K562 (cell line): ENCODE measurements around the gene ZNF787. TPM values are rescaled to one million over a fixed set of nuclear protein-coding genes. Genes with fewer than 3 reads are reported as not detected.

Experiments
- FOXJ3 ChIP-seq: sonication (generic); formaldehyde crosslinking; IDR thresholded peaks from 2 replicates; pipeline ENCODE4 v1.4.0; 2020; ENCODE audit warnings: mild to moderate bottlenecking, missing genetic modification reagents
- FOXO4 ChIP-seq: fragments of 450-650 bp; formaldehyde crosslinking; IDR thresholded peaks from 2 replicates; pipeline ENCODE4 v1.4.0; 2020; ENCODE audit warnings: mild to moderate bottlenecking, moderate library complexity
- HDAC8 ChIP-seq: fragments of 450-650 bp; IDR thresholded peaks from 2 replicates; pipeline ENCODE4 v1.6.1; 2016; ENCODE audit warnings: mild to moderate bottlenecking, missing genetic modification characterization, moderate library complexity, missing compliant biosample characterization
- KAT7 ChIP-seq: sonication (generic); formaldehyde crosslinking; IDR thresholded peaks from 2 replicates; pipeline ENCODE4 v1.8.0; 2022; ENCODE audit warnings: missing genetic modification reagents, mild to moderate bottlenecking, borderline replicate concordance
- MCM2 ChIP-seq: fragments of 450-650 bp; IDR thresholded peaks from 2 replicates; pipeline ENCODE4 v1.6.1; 2017; ENCODE audit warnings: low read depth, mild to moderate bottlenecking
- PCBP2 ChIP-seq: fragments of 200-400 bp; formaldehyde crosslinking; IDR thresholded peaks from 2 replicates; pipeline ENCODE4 v1.6.1; 2018; ENCODE audit warnings: low read length, low read depth, mild to moderate bottlenecking, moderate library complexity; ENCODE audit not compliant: poor library complexity, severe bottlenecking
- PTTG1 ChIP-seq: fragments of 450-650 bp; IDR thresholded peaks from 2 replicates; pipeline ENCODE4 v1.6.1; 2016; ENCODE audit warnings: low read depth, mild to moderate bottlenecking, missing genetic modification characterization, missing compliant biosample characterization
- RBM15 ChIP-seq: fragments of 200-400 bp; formaldehyde crosslinking; IDR thresholded peaks from 2 replicates; pipeline ENCODE4 v1.6.1; 2018; ENCODE audit warnings: mild to moderate bottlenecking, low read length, moderate library complexity; ENCODE audit not compliant: insufficient read depth
- SIN3A ChIP-seq, 2 experiments: fragments of 150-350 bp in 1 of 2; IDR thresholded peaks; 2 replicates each; pipeline ENCODE4 v1.6.1; 2011 to 2016; ENCODE audit warnings: borderline replicate concordance in 2 of 2, low read depth in 2 of 2, low read length in 2 of 2, mild to moderate bottlenecking in 2 of 2, moderate library complexity in 2 of 2; ENCODE audit not compliant: control insufficient read depth in 1 of 2
- SIRT6 ChIP-seq: IDR thresholded peaks from one replicate; pipeline ENCODE4 v1.6.1; 2012; ENCODE audit warnings: low read depth, mild to moderate bottlenecking, control low read depth, inconsistent platforms, low read length, moderate library complexity
- SIX5 ChIP-seq, 2 experiments: IDR thresholded peaks; 2 replicates each; pipeline ENCODE4 v1.6.1; 2011; ENCODE audit warnings: low read length in 2 of 2, borderline replicate concordance in 1 of 2, low read depth in 1 of 2, mild to moderate bottlenecking in 1 of 2, moderate library complexity in 1 of 2; ENCODE audit not compliant: insufficient read depth in 1 of 2
- TAF9B ChIP-seq: fragments of 450-650 bp; IDR thresholded peaks from 2 replicates; pipeline ENCODE4 v1.6.1; 2018; ENCODE audit warnings: mild to moderate bottlenecking; ENCODE audit not compliant: partially characterized antibody
- U2AF1 ChIP-seq: fragments of 200-400 bp; formaldehyde crosslinking; optimal IDR thresholded peaks from 2 replicates; pipeline ENCODE3; 2017; ENCODE audit warnings: mild to moderate bottlenecking, low read depth, low read length, moderate library complexity
- ZNF212 ChIP-seq: fragments of 450-650 bp; formaldehyde crosslinking; IDR thresholded peaks from 2 replicates; pipeline ENCODE4 v1.4.0; 2020; ENCODE audit warnings: mild to moderate bottlenecking
- ZNF436 ChIP-seq: fragments of 250-450, 450-650 bp; sonication (Bioruptor Pico); formaldehyde crosslinking; IDR thresholded peaks from 2 replicates; pipeline ENCODE4 v1.7.0; 2020; ENCODE audit warnings: mild to moderate bottlenecking
- polyA plus RNA-seq, 8 experiments: library from polyadenylated mRNA; depleted of rRNA in 4 of 8; stranded (reverse) in 5 of 8; unstranded in 3 of 8; fragments of >200 nt; fragmentation: Nextera tagmentation in 2 of 8; fragmentation: Illumina TruSeq in 1 of 8; extraction: Ambion mirVana in 2 of 8; extraction: Trizol in 1 of 8; gene quantifications; 2 replicates each; pipeline versions ENCODE4 v1.2.1 to v1.2.3, GENCODE V29; 2011 to 2014; ENCODE audit warnings: inconsistent platforms in 1 of 8, missing spikeins in 1 of 8
- total RNA-seq, 7 experiments: library from RNA; depleted of rRNA in 6 of 7; stranded (reverse); fragments of >200 nt in 6 of 7; fragmentation: Illumina TruSeq in 2 of 7; extraction: Trizol in 2 of 7; gene quantifications; 2 replicates each; pipeline versions ENCODE4 v1.2.1 to v1.2.3, GENCODE V29; 2011 to 2021; ENCODE audit warnings: low replicate concordance in 1 of 7
- TF ChIP-seq, protein P1 (sequence below): fragments of 250-450 bp; sonication (Bioruptor Pico); IDR thresholded peaks from 2 replicates; pipeline ENCODE4 v1.8.0; 2021; ENCODE audit warnings: borderline replicate concordance, mild to moderate bottlenecking, moderate library complexity; ENCODE audit not compliant: poor library complexity, severe bottlenecking
- TF ChIP-seq, protein P2 (sequence below): sonication (generic); formaldehyde crosslinking; IDR thresholded peaks from 2 replicates; pipeline ENCODE4 v1.8.0; 2022; ENCODE audit warnings: missing genetic modification reagents, mild to moderate bottlenecking, moderate library complexity, borderline replicate concordance

ZNF787 gene
- total and polyA plus RNA-seq, 9 of the 15 experiments (the other 6 are each of a cell fraction or from before 2014, with no cell fraction given), result 0.45 to 77.6 (median 7.3) TPM

DNA sequence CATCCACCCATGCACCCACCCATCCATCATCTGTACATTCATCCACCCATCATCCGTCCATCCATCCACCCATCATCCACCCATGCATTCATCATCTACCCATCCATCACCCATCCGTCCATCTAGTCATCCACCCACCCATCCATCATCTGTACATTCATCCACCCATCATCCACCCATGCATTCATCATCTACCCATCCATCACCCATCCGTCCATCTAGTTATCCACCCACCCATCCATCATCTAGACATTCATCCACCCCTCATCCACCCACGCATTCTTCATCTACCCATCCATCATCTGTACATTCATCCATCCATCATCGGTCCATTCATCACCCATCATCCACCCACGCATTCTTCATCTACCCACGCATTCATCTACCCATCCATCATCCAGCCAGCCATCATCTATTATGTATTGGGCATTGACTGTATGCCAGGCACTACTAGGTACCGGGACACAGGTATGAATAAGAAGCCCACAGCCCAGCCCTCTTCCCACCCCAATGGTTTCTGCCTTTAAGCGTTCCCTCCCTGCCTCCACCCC is 38.0 kb upstream of the ZNF787 start (continued):
- TF ChIP-seq HDAC8 (tag), result no peak
- no peak for TF ChIP-seq PTTG1 (tag)
- TF ChIP-seq ZNF212 (CRISPR knock-in tag), result no peak
- TF ChIP-seq TAF9B, result no peak
- TF ChIP-seq PCBP2, result no peak
- TF ChIP-seq SIN3A (IDR thresholded peaks at IDR 0.05; ENCODE audit: borderline replicate concordance in 2 of 2, control insufficient read depth in 1 of 2, low read depth in 2 of 2, low read length in 2 of 2), result no peak
- no peak for TF ChIP-seq KAT7 (CRISPR knock-in tag)
- no peak for TF ChIP-seq FOXJ3 (CRISPR knock-in tag)
- no peak for TF ChIP-seq SIX5 (IDR thresholded peaks at IDR 0.05; ENCODE audit: borderline replicate concordance in 1 of 2, insufficient read depth in 1 of 2, low read depth in 1 of 2, low read length in 2 of 2)
- TF ChIP-seq SIRT6, result no peak
- TF ChIP-seq, protein P1, sequence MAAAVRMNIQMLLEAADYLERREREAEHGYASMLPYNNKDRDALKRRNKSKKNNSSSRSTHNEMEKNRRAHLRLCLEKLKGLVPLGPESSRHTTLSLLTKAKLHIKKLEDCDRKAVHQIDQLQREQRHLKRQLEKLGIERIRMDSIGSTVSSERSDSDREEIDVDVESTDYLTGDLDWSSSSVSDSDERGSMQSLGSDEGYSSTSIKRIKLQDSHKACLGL (CRISPR knock-in tag), result no peak
- TF ChIP-seq, protein P2, sequence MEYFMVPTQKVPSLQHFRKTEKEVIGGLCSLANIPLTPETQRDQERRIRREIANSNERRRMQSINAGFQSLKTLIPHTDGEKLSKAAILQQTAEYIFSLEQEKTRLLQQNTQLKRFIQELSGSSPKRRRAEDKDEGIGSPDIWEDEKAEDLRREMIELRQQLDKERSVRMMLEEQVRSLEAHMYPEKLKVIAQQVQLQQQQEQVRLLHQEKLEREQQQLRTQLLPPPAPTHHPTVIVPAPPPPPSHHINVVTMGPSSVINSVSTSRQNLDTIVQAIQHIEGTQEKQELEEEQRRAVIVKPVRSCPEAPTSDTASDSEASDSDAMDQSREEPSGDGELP (CRISPR knock-in tag), result no peak
- TF ChIP-seq ZNF436 (CRISPR knock-in tag), result no peak
- no peak for TF ChIP-seq FOXO4 (CRISPR knock-in tag)
- TF ChIP-seq RBM15, result no peak
- no peak for TF ChIP-seq U2AF1
- no peak for TF ChIP-seq MCM2
